ENCODE data around the gene UGT1A9. TPM values are rescaled to one million over a fixed set of nuclear protein-coding genes. Genes with fewer than 3 reads are reported as not detected.

The UGT1A9 gene
- total RNA-seq, 1 experiment from 2014 or later: not detected

DNA sequence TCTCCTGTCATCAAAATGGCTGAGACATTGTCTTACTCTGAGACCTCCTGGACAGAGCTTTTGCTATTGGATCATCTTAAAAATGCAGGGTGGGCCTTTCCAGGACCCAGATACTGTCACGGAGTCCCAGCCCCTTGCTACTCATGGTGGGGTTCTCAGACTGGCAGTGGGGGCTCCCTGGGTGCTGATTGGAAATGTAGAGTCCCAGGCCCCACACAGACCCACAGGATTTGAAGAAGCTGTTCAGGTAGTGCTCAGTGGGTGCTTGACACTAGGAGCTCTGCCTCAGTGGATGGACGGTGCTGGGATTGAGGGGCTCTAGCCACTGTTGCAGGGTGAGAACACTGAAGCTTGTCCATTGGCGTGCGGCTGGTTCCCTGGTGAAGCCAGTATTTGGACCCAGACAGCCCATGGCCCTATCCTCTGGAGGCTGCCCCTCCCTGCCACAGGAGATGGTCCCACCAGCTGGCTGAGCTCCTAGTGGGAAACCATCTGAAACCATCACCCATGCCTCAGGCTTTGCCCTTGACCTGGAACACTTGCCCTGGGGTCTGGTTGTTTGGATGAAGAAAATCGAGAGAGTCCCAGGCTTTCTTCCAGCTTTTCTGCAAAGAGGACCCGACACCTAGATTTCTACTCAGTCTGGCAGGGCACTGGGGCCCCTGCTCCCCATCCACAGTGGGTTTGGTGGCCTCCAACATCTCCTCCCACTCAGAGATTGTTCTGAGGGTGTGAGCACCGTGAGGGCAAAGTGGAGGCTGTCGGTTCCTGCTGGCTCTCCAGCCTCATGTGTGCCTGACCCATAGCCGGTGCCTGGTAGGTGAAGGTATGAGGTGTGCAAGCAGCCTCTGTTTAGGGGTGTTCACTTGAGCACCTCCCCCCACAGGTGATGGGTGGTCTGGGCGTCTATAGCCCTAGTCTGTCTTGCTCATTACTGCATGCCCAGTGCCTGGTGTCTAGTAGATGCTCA is 136.6 kb downstream of the UGT1A9 start:
- Histone ChIP-seq H3K27me3 (replicated peaks) (peaks cover 3% of the 10 kb centered on the region; the same call in 1 of the 2 replicates), H3K27ac (no peak overlapping the region), H3K4me1 (replicated peaks) (no peaks in the 10 kb centered on the region), H3K4me3 (no peak overlapping the region), H3K9me3 (replicated peaks) (no peaks in the 10 kb centered on the region), H3K36me3 (no peaks in the 10 kb centered on the region)
- peak in 1 of 2 experiments; percentile 34 for DNase-seq (ENCODE audit: low read depth in 1 of 2, low spot score in 2 of 2)

DNA sequence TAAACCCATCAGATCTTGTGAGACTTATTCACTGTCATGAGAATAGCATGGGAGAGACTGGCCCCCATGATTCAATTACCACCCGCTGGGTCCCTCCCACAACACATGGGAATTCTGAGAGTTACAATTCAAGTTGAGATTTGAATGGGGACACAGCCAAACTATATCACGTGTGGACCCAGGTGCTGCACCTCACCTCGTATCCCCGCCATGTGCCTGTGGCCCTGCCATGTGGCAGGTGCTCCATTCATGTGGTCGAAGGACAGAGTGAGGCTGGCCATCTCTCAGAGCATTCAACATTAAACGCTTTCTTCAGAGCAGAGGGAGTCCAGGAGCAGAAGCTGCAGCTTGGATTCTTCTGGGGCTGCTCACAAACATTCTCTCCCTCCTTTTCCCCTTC is 138.7 kb downstream of the UGT1A9 start:
- Histone ChIP-seq H3K36me3 (no peaks in the 10 kb centered on the region), H3K27me3 (replicated peaks) (peaks cover 3% of the 10 kb centered on the region; the same call in 1 of the 2 replicates), H3K27ac (no peak overlapping the region), H3K9me3 (replicated peaks) (no peaks in the 10 kb centered on the region), H3K4me3 (no peak overlapping the region), H3K4me1 (replicated peaks) (no peaks in the 10 kb centered on the region)
- DNase-seq (ENCODE audit: low read depth in 1 of 2, low spot score in 2 of 2): no peak

DNA sequence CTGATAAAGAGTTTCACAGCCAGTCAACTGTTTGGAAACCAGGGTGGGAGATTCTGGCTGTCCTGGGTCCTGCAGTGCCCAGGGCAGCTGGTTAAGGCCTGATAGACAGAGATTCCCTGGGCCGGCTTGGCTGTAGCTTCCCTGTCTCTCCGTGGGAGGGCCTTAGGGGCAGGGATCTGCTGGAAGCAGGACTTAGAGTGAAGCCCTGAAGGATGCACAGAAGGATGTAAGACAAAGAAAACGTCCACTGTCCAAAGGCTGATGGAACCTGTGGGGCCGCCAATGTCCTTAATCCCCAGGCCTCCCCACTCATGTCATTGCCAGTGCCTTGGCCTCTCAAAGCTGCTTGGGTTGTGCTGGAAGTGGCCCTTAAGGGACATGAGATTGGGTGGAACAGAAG is 139.4 kb downstream of the UGT1A9 start:
- Histone ChIP-seq H3K27ac (no peak overlapping the region), H3K4me3 (no peak overlapping the region), H3K9me3 (replicated peaks) (no peaks in the 10 kb centered on the region), H3K36me3 (no peaks in the 10 kb centered on the region), H3K27me3 (replicated peaks) (0 out of 2 replicates have a peak, but pooled peaks cover 3% of the 10 kb centered on the region), H3K4me1 (replicated peaks) (peaks cover under 1% of the 10 kb centered on the region)
- DNase-seq (ENCODE audit: low read depth in 1 of 2, low spot score in 2 of 2): peak in 1 of 2 experiments; percentile 31

DNA sequence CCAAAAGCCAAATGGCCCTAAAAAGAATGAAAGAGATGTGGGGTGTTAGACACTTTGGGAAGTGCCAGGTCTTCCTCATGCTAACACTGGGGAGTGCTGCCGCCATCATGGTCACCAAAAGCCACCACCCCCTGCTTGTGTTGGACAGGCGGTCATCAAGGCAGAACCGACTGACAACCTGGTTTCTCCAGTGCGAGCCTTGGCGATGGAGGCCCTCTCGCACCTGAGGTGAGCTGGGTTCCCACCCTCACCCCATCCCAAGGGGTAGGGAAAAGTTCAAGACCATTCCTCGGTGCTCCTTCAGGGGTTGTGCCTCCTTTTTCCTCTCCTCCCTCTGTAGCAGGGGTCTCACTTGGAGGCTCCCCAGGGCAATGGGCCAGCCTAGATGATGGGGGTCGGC is 140.0 kb downstream of the UGT1A9 start:
- H3K4me1 ChIP-seq (replicated peaks): peaks cover 7% of the 10 kb centered on the region
- H3K27ac ChIP-seq: no peak overlapping the region
- no peak overlapping the region for H3K4me3 ChIP-seq
- 0 out of 2 replicates have a peak, but pooled peaks cover 3% of the 10 kb centered on the region for H3K27me3 ChIP-seq (replicated peaks)
- H3K9me3 ChIP-seq (replicated peaks): no peaks in the 10 kb centered on the region
- peak in 1 of 2 experiments; percentile 31 for DNase-seq (ENCODE audit: low read depth in 1 of 2, low spot score in 2 of 2)
- H3K36me3 ChIP-seq: no peaks in the 10 kb centered on the region

DNA sequence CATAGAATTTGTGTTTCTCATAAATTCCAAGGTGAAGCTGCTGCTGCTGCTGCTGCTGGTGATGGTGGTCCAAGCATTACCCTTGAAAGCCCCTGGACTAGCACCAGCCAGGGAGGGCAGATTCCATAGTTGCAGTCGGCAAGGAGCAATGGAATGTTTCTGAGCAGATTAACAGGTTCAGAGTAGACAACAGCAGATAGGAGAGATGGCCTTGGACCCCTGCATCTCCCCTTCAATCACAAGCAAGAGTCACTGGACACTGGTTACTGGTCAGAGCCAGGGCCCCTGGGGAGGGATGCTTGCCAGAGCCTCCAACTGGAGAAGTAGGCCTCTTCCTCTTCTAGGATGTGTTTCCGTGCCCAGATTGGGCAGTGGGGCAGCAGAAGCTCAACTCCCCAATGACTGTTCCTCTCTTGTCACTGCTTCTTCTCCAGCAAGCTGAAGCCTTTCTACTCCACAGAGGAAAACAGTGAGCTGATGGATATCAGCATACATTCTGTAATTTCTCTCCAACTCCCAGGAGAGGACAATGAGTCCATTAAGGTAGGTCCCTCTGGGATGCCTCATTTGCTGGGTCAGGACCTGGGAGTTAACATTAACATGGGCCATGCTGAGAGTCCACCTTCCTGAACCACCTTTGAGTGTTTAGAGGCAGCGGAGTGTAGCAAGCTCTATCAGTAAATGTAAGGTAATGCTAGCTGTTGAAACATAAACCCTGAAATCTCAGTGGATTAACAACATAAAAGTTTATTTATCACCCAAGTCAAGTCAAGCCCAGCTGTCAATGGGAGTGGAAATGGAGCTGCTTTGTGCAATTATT is 141.7 kb downstream of the UGT1A9 start:
- H3K27me3 ChIP-seq (replicated peaks): 0 out of 2 replicates have a peak, but pooled peaks cover 3% of the 10 kb centered on the region
- H3K36me3 ChIP-seq: no peaks in the 10 kb centered on the region
- no peak for DNase-seq (ENCODE audit: low read depth in 1 of 2, low spot score in 2 of 2)
- no peak overlapping the region for H3K27ac ChIP-seq
- H3K9me3 ChIP-seq (replicated peaks): no peaks in the 10 kb centered on the region; the same call in 1 of the 2 replicates
- H3K4me1 ChIP-seq (replicated peaks): peaks cover 10% of the 10 kb centered on the region
- H3K4me3 ChIP-seq: no peak overlapping the region

DNA sequence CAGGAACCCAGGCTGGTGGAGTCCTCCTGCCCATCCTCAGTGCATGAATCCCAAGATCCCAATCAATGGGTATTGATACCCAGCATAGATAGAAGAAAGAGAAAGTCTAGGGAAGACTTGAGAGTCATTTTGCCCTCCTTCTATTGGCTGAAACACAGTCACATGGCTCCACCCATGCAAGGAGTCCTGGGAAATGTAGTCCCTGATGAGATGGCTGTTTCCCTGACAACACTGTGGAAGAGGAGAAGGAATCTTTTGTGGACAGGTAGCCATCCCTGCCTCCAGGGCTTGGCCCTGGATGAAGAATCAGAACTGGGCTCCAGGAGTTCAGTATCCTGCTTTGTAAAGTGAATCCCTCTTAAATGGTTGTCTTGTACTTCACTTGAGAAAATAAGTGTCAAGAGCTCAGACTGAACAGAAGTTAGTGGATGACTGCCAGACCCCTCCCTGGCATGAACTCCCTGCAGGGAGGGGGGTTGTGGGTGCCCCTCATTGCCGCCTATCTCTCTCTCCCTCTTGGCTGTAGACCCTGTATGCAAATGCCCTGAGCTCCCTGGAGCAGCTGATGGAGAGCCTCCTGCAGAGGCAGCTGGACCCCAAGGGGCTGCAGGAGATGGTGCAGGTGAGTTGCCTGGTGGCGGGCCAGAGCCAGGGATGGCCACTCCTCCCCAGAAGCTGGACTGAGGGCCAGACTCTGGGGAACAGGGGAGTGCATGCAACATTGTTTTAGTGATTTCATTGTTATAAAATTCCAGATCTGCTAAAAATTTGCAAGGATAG is 142.5 kb downstream of the UGT1A9 start:
- Histone ChIP-seq H3K27ac (no peak overlapping the region), H3K36me3 (no peaks in the 10 kb centered on the region), H3K27me3 (replicated peaks) (0 out of 2 replicates have a peak, but pooled peaks cover 3% of the 10 kb centered on the region), H3K9me3 (replicated peaks) (no peaks in the 10 kb centered on the region; the same call in 1 of the 2 replicates), H3K4me1 (replicated peaks) (peaks cover 10% of the 10 kb centered on the region), H3K4me3 (no peak overlapping the region)
- no peak for DNase-seq (ENCODE audit: low read depth in 1 of 2, low spot score in 2 of 2)

DNA sequence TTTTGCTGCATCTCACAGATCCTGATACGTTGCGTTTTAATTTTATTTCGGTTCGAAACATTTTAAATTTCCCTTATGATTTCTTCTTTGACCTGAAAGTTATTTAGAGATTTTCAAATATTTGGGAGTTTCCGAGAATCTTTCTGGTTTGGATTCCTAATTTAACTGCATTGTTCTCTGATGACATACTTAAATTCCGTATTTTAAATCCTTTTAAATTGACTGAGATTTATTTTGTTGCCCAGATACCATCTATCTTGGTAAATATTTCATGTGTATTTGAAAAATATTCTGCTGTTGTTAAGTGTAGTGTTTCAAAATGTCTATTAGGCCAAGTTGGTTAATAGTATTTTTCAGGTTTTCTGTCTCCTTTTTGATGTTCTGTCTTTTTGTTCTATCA is 144.2 kb downstream of the UGT1A9 start:
- no peaks in the 10 kb centered on the region; the same call in 1 of the 2 replicates for H3K9me3 ChIP-seq (replicated peaks)
- H3K4me1 ChIP-seq (replicated peaks): peaks cover 10% of the 10 kb centered on the region
- H3K36me3 ChIP-seq: no peaks in the 10 kb centered on the region
- no peak overlapping the region for H3K4me3 ChIP-seq
- H3K27ac ChIP-seq: peak overlapping the region; percentile 11; the same call in 1 of the 2 replicates
- no peak for DNase-seq (ENCODE audit: low read depth in 1 of 2, low spot score in 2 of 2)
- no peaks in the 10 kb centered on the region for H3K27me3 ChIP-seq (replicated peaks)

DNA sequence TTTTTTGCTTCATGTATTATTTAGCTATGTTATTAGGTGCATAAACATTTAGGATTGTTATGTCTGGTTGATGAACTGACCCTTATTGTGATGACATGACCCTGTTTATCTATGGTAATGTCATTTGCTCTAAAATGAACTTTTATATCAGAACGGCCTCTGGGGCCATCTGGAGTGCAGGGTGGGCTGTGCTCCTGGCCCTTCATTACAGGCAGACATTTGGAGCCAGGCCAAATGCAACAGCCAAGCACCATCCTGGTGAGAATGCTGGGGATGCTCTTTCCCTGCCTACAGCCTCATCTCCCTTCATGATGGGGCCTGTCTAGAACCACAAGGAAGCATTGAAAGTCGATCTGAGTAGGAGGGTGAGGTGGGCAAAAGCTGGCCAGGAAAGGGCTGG is 144.6 kb downstream of the UGT1A9 start:
- no peaks in the 10 kb centered on the region for H3K27me3 ChIP-seq (replicated peaks)
- peak overlapping the region; percentile 11; the same call in 1 of the 2 replicates for H3K27ac ChIP-seq
- no peak for DNase-seq (ENCODE audit: low read depth in 1 of 2, low spot score in 2 of 2)

DNA sequence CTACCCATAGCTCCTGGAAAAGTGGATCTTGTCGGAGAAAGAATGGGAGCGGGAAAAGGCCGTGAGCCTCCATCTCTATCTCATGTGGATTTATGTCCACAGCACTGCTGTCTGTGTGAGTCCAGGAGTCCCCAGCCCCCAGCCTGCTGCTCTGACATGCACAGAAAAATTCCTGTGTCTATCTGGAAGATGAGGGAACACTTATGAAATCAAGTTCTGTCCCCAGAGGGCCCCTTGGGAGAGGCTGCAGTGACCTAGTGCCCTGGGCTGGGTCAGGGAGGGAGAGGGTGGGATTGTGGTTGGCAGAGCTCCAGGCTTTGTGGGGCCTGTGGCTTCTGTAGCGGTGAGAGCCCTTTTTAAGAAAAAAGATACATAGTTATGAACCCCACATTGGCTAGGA is 145.1 kb downstream of the UGT1A9 start:
- no peak for DNase-seq (ENCODE audit: low read depth in 1 of 2, low spot score in 2 of 2)
- peaks cover 10% of the 10 kb centered on the region for H3K4me1 ChIP-seq (replicated peaks)
- no peaks in the 10 kb centered on the region for H3K36me3 ChIP-seq
- H3K27me3 ChIP-seq (replicated peaks): no peaks in the 10 kb centered on the region
- no peak overlapping the region for H3K4me3 ChIP-seq
- H3K27ac ChIP-seq: no peak overlapping the region
- no peaks in the 10 kb centered on the region; the same call in 1 of the 2 replicates for H3K9me3 ChIP-seq (replicated peaks)

More for the DNA sequence above, 144.6 kb downstream of the UGT1A9 start:
- Histone ChIP-seq H3K4me1 (replicated peaks) (peaks cover 10% of the 10 kb centered on the region), H3K9me3 (replicated peaks) (no peaks in the 10 kb centered on the region; the same call in 1 of the 2 replicates), H3K36me3 (no peaks in the 10 kb centered on the region), H3K4me3 (no peak overlapping the region)

DNA sequence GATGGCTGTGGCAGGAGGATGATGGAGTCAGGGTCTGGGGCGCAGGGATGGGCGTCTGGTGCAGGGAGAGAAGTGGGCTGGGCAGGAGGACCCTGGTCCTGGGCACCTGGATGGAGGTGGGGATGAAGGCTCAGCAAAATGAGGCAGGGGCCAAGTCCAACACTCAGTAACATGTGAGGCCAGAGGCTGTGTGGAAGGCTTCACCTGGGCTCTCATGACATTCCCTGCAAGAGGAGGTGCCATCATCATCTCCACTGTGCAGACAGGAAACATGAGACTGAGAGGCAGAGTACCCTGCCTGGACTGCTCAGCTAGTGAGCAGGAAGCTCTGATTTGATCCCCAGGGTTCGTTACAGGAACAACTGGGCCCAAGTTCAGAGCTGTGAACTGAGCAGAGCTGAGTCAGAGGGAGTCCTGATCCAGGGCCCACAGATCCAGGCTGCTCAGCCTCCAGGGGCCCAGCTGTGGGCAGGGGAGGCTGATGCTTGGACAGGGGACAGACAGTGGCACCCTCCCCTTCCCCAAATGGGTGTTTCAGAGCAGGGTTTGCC is 145.7 kb downstream of the UGT1A9 start:
- Histone ChIP-seq H3K4me1 (replicated peaks) (peaks cover 10% of the 10 kb centered on the region), H3K9me3 (replicated peaks) (no peaks in the 10 kb centered on the region; the same call in 1 of the 2 replicates), H3K27ac (no peak overlapping the region), H3K4me3 (no peak overlapping the region), H3K36me3 (no peaks in the 10 kb centered on the region), H3K27me3 (replicated peaks) (no peaks in the 10 kb centered on the region)
- peak in 1 of 2 experiments; percentile 22 for DNase-seq (ENCODE audit: low read depth in 1 of 2, low spot score in 2 of 2)

DNA sequence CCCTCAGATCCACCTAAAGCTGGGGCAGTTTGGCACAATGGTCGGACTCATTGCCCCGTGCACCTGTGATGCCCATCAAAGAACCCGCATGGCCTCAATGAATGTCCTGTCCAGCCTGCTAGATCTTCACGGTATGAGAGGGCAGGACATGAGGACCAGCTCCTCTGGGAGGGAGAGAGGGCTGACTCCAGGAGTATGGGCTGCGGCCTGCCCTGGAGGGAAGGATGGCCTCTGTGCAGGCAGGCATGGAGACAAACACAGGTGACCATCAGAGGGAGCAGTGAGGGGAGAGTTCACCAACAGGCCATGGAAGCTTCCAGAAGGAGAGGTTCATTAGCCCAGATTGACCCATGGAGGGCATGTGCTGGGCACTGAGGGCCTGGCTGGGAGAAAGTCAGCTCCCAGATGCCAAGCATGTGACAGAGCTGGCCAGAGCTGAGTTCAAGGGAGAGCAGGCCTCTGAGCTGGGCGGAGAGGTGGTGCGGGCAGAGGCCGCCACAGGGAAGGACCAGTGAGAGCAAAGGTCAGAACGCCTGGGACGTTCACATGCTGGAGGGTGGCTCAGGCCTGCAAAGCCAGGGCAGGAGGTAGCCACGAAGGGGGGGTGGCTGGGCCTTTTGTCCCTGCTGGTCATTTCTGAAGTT is 146.4 kb downstream of the UGT1A9 start:
- no peak overlapping the region for H3K4me3 ChIP-seq
- peak in 1 of 2 experiments; percentile 31 for DNase-seq (ENCODE audit: low read depth in 1 of 2, low spot score in 2 of 2)
- no peaks in the 10 kb centered on the region for H3K36me3 ChIP-seq
- no peaks in the 10 kb centered on the region; the same call in 1 of the 2 replicates for H3K9me3 ChIP-seq (replicated peaks)
- no peak overlapping the region for H3K27ac ChIP-seq
- H3K4me1 ChIP-seq (replicated peaks): peaks cover 10% of the 10 kb centered on the region
- no peaks in the 10 kb centered on the region for H3K27me3 ChIP-seq (replicated peaks)
